GM12878 (cell line): ENCODE data around the gene ERC2. TPM values are rescaled to one million over a fixed set of nuclear protein-coding genes. Genes with fewer than 3 reads are reported as not detected.
A peak's percentile ranks its signal among the peaks of the same experiment; 100 is the strongest.

Experiments
- ATAC-seq: fragments of 200-7000 bp; cut with Tn5 transposase; 3 replicates; pipeline ENCODE4 v1.9.1; 2020; ENCODE audit warnings: mild to moderate bottlenecking, moderate library complexity
- BruUV-seq: library from RNA; stranded (reverse); fragments of 400-500 nt; replicated peaks from 2 replicates; lab custom pipeline; 2021; lab: Mats Ljungman, UMichigan
- CTCF ChIA-PET: fragments of 300-600 bp; sonication (Branson Sonifier 250); formaldehyde crosslinking; extraction: SDS; loops from one replicate; lab custom pipeline; 2021; ENCODE audit warnings: inconsistent platforms; lab: Yijun Ruan, JAX
- POLR2A ChIA-PET: fragments of 350-600 bp; formaldehyde crosslinking; extraction: SDS; loops from one replicate; lab custom pipeline; 2021; ENCODE audit warnings: inconsistent platforms; lab: Charles Lee
- RAD21 ChIA-PET: fragments of 300-600 bp; sonication (Branson Sonifier 250); formaldehyde crosslinking; loops from one replicate; lab custom pipeline; 2023; ENCODE audit warnings: antibody characterized with exemption; ENCODE audit not compliant: unreplicated experiment; lab: Charles Lee
- SMC1A ChIA-PET: fragments of 300-600 bp; sonication (Branson Sonifier 250); formaldehyde crosslinking; loops from one replicate; lab custom pipeline; 2023; ENCODE audit not compliant: unreplicated experiment, uncharacterized antibody; lab: Charles Lee
- DNase-seq: peaks from one replicate; pipeline ENCODE4 v3.0.0-alpha.2; 2011; ENCODE audit warnings: low read depth, low spot score
- FAIRE-seq: peaks from 3 replicates; lab custom pipeline; 2011; peaks lifted over from hg19 to GRCh38; lab: Jason Lieb, UNC
- H2AFZ ChIP-seq: 2 replicates; pipeline ENCODE4 v1.6.0; 2011; ENCODE audit warnings: low read depth, low read length, control low read depth; ENCODE audit not compliant: control insufficient read depth
- H3K27ac ChIP-seq: 2 replicates; pipeline ENCODE4 v1.5.1; 2011; ENCODE audit warnings: control low read depth; ENCODE audit not compliant: control insufficient read depth, insufficient read depth
- H3K27me3 ChIP-seq, 2 experiments: replicated peaks in 1 of 2; 2 replicates each; pipeline versions ENCODE4 v1.6.0 to v1.6.1; 2011; ENCODE audit warnings: low read length in 1 of 2; ENCODE audit not compliant: control insufficient read depth in 2 of 2, insufficient read depth in 2 of 2
- H3K36me3 ChIP-seq, 2 experiments: 2 replicates each; pipeline ENCODE4 v1.5.1; 2011; ENCODE audit warnings: low read length in 1 of 2; ENCODE audit not compliant: control insufficient read depth in 2 of 2, insufficient read depth in 2 of 2
- H3K4me1 ChIP-seq: 2 replicates; pipeline ENCODE4 v1.6.1; 2011; ENCODE audit warnings: mild to moderate bottlenecking, low read length, moderate library complexity, mixed read lengths; ENCODE audit not compliant: control insufficient read depth, insufficient read depth
- H3K4me2 ChIP-seq: 2 replicates; pipeline ENCODE4 v1.6.0; 2011; ENCODE audit warnings: control low read depth; ENCODE audit not compliant: control insufficient read depth, insufficient read depth
- H3K4me3 ChIP-seq: fragments of 200-600 bp; sonication (generic); 2 replicates; pipeline ENCODE4 v1.5.1; 2016
- H3K79me2 ChIP-seq: 2 replicates; pipeline ENCODE4 v1.6.0; 2011; ENCODE audit warnings: low read length; ENCODE audit not compliant: control insufficient read depth, insufficient read depth
- H3K9ac ChIP-seq: 2 replicates; pipeline ENCODE4 v1.8.0; 2011; ENCODE audit warnings: low read length, control low read depth, mixed read lengths; ENCODE audit not compliant: control insufficient read depth, insufficient read depth
- H3K9me3 ChIP-seq: replicated peaks from 3 replicates; pipeline ENCODE4 v1.5.1; 2011; ENCODE audit warnings: mild to moderate bottlenecking, low read length; ENCODE audit not compliant: control insufficient read depth, insufficient read depth
- H4K20me1 ChIP-seq: 2 replicates; pipeline ENCODE4 v1.6.0; 2011; ENCODE audit not compliant: control insufficient read depth, insufficient read depth
- EP300 ChIP-seq, 2 experiments: fragments of 150-350 bp in 1 of 2; IDR thresholded peaks; 2 replicates each; pipeline ENCODE4 v1.6.1; 2011 to 2012; ENCODE audit warnings: low read depth in 2 of 2, low read length in 2 of 2, borderline replicate concordance in 1 of 2, improper control_type of control experiment in 1 of 2, inconsistent platforms in 1 of 2; ENCODE audit not compliant: control insufficient read depth in 1 of 2
- ESRRA ChIP-seq: IDR thresholded peaks from 2 replicates; pipeline ENCODE4 v1.6.1; 2012; ENCODE audit warnings: mild to moderate bottlenecking, low read length, improper control_type of control experiment
- ETV6 ChIP-seq, 2 experiments: fragments of 450-650 bp in 1 of 2; IDR thresholded peaks in 1 of 2; conservative IDR thresholded peaks in 1 of 2; 2 replicates each; pipeline ENCODE4 v1.6.1; 2014; ENCODE audit warnings: antibody characterized with exemption in 1 of 2, borderline replicate concordance in 1 of 2, low read depth in 1 of 2, mild to moderate bottlenecking in 1 of 2, moderate library complexity in 1 of 2
- FOXM1 ChIP-seq: IDR thresholded peaks from 2 replicates; pipeline ENCODE4 v1.6.1; 2012; ENCODE audit warnings: low read depth, mild to moderate bottlenecking, inconsistent platforms, low read length, moderate library complexity
- NBN ChIP-seq: fragments of 450-650 bp; IDR thresholded peaks from 2 replicates; pipeline ENCODE4 v1.6.1; 2016
- NFIC ChIP-seq: IDR thresholded peaks from 2 replicates; pipeline ENCODE4 v1.6.1; 2012; ENCODE audit warnings: low read depth, mild to moderate bottlenecking, inconsistent platforms, low read length, moderate library complexity
- WGBS: methylation state at CpG from one replicate; pipeline ENCODE4 v1.1.6; 2016; ENCODE audit warnings: low lambda C conversion rate; ENCODE audit not compliant: insufficient replicate concordance, insufficient coverage; ENCODE audit errors: missing lambda C conversion rate; 5-methylcytosine and 5-hydroxymethylcytosine counted together
- in situ Hi-C: fragments of 300-500 bp; cut with MboI; formaldehyde crosslinking; loops from 9 replicates; pipeline ENCODE4 v1.14.3; 2018; ENCODE audit warnings: mixed read lengths
- intact Hi-C: fragments of 100-400 bp; cut with micrococcal nuclease; formaldehyde crosslinking; loops from one replicate; pipeline ENCODE4 v1.14.2; 2022; ENCODE audit not compliant: unreplicated experiment
- polyA plus RNA-seq, 11 experiments: library from polyadenylated mRNA; depleted of rRNA in 4 of 11; unstranded in 6 of 11; stranded (reverse) in 5 of 11; fragments of >200 nt; fragmentation: Nextera tagmentation in 4 of 11; fragmentation: Illumina TruSeq in 1 of 11; extraction: Ambion mirVana in 4 of 11; extraction: Trizol in 1 of 11; gene quantifications; 1 replicate in 1 of 11; 2 replicates in 10 of 11; pipeline versions ENCODE4 v1.2.1 to v1.2.3, GENCODE V29; 2011 to 2016; ENCODE audit warnings: inconsistent platforms in 2 of 11, missing spikeins in 2 of 11, low read depth in 1 of 11
- total RNA-seq, 4 experiments: library from RNA; depleted of rRNA in 3 of 4; stranded (reverse); fragments of >200 nt in 3 of 4; fragmentation: Illumina TruSeq in 1 of 4; extraction: Trizol in 1 of 4; gene quantifications; 2 replicates each; pipeline versions ENCODE4 v1.2.1 to v1.2.3, GENCODE V29; 2013 to 2021
- TF ChIP-seq, protein P1 (sequence below): fragments of 150-350 bp; IDR thresholded peaks from 2 replicates; pipeline ENCODE4 v1.6.1; 2016; ENCODE audit warnings: low read depth, low read length
- TF ChIP-seq, protein P2 (sequence below): fragments of 450-650 bp; IDR thresholded peaks from 2 replicates; pipeline ENCODE4 v1.6.1; 2017; ENCODE audit warnings: low read depth, mild to moderate bottlenecking, moderate library complexity

Gene ERC2
- total and polyA plus RNA-seq, 10 of the 15 experiments (the other 5 are each of a cell fraction or from before 2014, with no cell fraction given): 0.06 to 1.4 (median 0.12) TPM; not detected in 3

DNA sequence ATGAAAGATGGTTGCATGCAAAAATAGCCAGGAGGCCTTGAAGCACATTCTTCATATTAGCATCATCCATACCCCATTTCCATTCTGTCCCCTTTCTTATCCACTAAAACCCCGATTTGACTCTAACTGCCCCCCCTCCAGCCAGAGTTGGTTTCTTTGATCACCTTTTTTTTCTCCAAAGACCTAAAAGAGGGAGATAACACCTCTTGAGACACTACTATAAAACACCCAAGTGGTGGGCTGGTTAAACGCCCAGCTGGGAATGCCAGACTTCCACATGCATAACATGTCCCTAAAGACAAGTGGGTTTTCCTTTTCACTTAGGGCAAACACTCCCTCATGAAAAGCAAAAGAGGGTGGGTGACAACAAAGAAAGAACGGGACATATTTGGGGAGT lies 847.2 kb downstream of the ERC2 start:
- BruUV-seq: no TSS peak
- DNase-seq (no peak), ATAC-seq (no peak), FAIRE-seq (no peak)
- H3K79me2 ChIP-seq: no peaks in the 10 kb centered on the region
- H3K9ac ChIP-seq: no peak overlapping the region
- H3K4me3 ChIP-seq: no peak overlapping the region
- in situ Hi-C loops: no loop called here
- no peaks in the 10 kb centered on the region for H4K20me1 ChIP-seq
- H2AFZ ChIP-seq: no peak overlapping the region
- RAD21 ChIA-PET: interaction anchor here (1.2 to 2.7 kb wide), 5 partner anchors 13 to 100 kb away, joined by 3 to 11 read pairs (median 5); no protein-coding TSS in a partner anchor
- H3K27me3 ChIP-seq: no peaks in the 10 kb centered on the region
- no peak overlapping the region for H3K27ac ChIP-seq
- CTCF ChIA-PET: interaction anchor here (1.4 to 3.5 kb wide), 3 partner anchors 10 to 100 kb away, joined by 4 to 14 read pairs (median 10); no protein-coding TSS in a partner anchor
- intact Hi-C loops: loop anchor here (5.0 kb wide), 2 partner anchors 56 to 101 kb away; no protein-coding TSS in a partner anchor
- no peaks in the 10 kb centered on the region for H3K36me3 ChIP-seq
- TF ChIP-seq NFIC (no peak), NBN (no peak)
- peaks cover 3% of the 10 kb centered on the region; the same call in 2 of the 3 replicates for H3K9me3 ChIP-seq
- POLR2A ChIA-PET: interaction anchor here (1.0 to 1.6 kb wide), 2 partner anchors 13 to 37 kb away, joined by 3 read pairs; no protein-coding TSS in a partner anchor
- SMC1A ChIA-PET: interaction anchor here (1.1 to 4.7 kb wide), 12 partner anchors 9 to 117 kb away, joined by 3 to 37 read pairs (median 5); no protein-coding TSS in a partner anchor
- no peak overlapping the region; the same call in 1 of the 2 replicates for H3K4me2 ChIP-seq
- 78% methylated on average over 3 of the region's 3 CpGs for WGBS
- H3K4me1 ChIP-seq: peaks cover 52% of the 10 kb centered on the region

DNA sequence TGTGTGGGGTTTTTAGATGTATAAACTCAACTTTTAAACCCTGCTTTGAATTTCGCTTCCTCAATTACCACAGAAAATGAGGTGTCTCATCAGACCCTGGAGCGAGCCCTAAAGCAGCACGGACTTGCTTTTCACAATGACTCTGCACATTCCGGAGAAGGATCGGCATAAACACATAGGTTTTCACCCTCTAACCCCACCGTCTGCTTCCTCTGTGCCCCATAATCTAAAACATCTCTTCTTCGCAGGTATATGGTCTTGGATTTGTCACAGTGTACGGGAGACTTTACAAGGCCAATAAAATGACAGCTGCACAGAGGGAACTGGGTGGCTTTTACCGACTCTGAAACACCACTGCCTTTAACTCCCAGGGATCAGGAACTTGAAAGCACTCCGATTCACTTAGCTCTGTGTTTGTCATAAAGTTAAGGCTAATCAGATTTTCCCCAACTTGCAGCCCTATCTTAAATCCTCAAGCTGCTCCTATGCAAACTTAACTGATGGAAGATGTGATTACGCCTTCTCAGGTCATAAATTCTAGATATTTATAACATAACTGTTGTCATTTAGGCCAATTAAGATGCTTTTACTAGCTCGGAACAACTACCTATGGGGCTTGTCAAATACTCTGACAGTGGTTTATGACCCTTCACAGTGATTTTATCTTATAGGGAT lies 847.8 kb downstream of the ERC2 start:
- DNase-seq (peak; percentile 59), FAIRE-seq (no peak), ATAC-seq (peak; percentile 84)
- ChIA-PET CTCF (interaction anchor here (1.4 to 3.5 kb wide), 3 partner anchors 9 to 101 kb away, joined by 4 to 14 read pairs (median 10); no protein-coding TSS in a partner anchor), RAD21 (interaction anchor here (0.7 to 1.8 kb wide), 6 partner anchors 9 to 101 kb away, joined by 3 to 7 read pairs (median 4); no protein-coding TSS in a partner anchor), SMC1A (interaction anchor here (0.7 to 4.7 kb wide), 14 partner anchors 8 to 116 kb away, joined by 3 to 37 read pairs (median 4); no protein-coding TSS in a partner anchor), POLR2A (interaction anchor here (1.0 to 1.6 kb wide), 2 partner anchors 13 to 38 kb away, joined by 3 read pairs; no protein-coding TSS in a partner anchor)
- Histone ChIP-seq H3K27me3 (no peaks in the 10 kb centered on the region), H3K79me2 (no peaks in the 10 kb centered on the region), H3K4me2 (peak overlapping the region; percentile 82), H4K20me1 (no peaks in the 10 kb centered on the region), H2AFZ (peak overlapping the region; percentile 74), H3K4me1 (peaks cover 47% of the 10 kb centered on the region), H3K9ac (peak overlapping the region; percentile 42; the same call in 1 of the 2 replicates), H3K4me3 (peak overlapping the region; percentile 18; the same call in 1 of the 2 replicates), H3K36me3 (no peaks in the 10 kb centered on the region), H3K9me3 (peaks cover 3% of the 10 kb centered on the region; the same call in 2 of the 3 replicates), H3K27ac (peak overlapping the region; percentile 75)
- no TSS peak for BruUV-seq
- intact Hi-C loops: loop anchor here (5.0 kb wide), 2 partner anchors 57 to 102 kb away; no protein-coding TSS in a partner anchor
- 32% methylated on average over 12 of the region's 12 CpGs for WGBS
- in situ Hi-C loops: no loop called here
- no peak for TF ChIP-seq EP300 (IDR thresholded peaks at IDR 0.05; ENCODE audit: borderline replicate concordance in 1 of 2, control insufficient read depth in 1 of 2, low read depth in 2 of 2, low read length in 2 of 2)
- TF ChIP-seq, protein P1, sequence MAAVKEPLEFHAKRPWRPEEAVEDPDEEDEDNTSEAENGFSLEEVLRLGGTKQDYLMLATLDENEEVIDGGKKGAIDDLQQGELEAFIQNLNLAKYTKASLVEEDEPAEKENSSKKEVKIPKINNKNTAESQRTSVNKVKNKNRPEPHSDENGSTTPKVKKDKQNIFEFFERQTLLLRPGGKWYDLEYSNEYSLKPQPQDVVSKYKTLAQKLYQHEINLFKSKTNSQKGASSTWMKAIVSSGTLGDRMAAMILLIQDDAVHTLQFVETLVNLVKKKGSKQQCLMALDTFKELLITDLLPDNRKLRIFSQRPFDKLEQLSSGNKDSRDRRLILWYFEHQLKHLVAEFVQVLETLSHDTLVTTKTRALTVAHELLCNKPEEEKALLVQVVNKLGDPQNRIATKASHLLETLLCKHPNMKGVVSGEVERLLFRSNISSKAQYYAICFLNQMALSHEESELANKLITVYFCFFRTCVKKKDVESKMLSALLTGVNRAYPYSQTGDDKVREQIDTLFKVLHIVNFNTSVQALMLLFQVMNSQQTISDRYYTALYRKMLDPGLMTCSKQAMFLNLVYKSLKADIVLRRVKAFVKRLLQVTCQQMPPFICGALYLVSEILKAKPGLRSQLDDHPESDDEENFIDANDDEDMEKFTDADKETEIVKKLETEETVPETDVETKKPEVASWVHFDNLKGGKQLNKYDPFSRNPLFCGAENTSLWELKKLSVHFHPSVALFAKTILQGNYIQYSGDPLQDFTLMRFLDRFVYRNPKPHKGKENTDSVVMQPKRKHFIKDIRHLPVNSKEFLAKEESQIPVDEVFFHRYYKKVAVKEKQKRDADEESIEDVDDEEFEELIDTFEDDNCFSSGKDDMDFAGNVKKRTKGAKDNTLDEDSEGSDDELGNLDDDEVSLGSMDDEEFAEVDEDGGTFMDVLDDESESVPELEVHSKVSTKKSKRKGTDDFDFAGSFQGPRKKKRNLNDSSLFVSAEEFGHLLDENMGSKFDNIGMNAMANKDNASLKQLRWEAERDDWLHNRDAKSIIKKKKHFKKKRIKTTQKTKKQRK: no peak
- no peak for TF ChIP-seq ETV6 (conservative IDR thresholded peaks at IDR 0.05 in 1 of 2, IDR thresholded peaks at IDR 0.05 in 1 of 2; ENCODE audit: borderline replicate concordance in 1 of 2, low read depth in 1 of 2)
- TF ChIP-seq FOXM1: 0 out of 2 replicates have a peak, but pooled peaks have one; percentile 2
- TF ChIP-seq, protein P2, sequence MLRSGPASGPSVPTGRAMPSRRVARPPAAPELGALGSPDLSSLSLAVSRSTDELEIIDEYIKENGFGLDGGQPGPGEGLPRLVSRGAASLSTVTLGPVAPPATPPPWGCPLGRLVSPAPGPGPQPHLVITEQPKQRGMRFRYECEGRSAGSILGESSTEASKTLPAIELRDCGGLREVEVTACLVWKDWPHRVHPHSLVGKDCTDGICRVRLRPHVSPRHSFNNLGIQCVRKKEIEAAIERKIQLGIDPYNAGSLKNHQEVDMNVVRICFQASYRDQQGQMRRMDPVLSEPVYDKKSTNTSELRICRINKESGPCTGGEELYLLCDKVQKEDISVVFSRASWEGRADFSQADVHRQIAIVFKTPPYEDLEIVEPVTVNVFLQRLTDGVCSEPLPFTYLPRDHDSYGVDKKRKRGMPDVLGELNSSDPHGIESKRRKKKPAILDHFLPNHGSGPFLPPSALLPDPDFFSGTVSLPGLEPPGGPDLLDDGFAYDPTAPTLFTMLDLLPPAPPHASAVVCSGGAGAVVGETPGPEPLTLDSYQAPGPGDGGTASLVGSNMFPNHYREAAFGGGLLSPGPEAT: 0 out of 2 replicates have a peak, but pooled peaks have one; percentile 27
- no peak for TF ChIP-seq ESRRA
